H1 (cell line): ENCODE results near the gene SMIM17. TPM values are rescaled to one million over a fixed set of nuclear protein-coding genes. Genes with fewer than 3 reads are reported as not detected.

Experiments used
- ATF2 ChIP-seq: IDR thresholded peaks from 2 replicates; pipeline ENCODE4 v1.6.1; 2012; ENCODE audit warnings: low read length, inconsistent platforms
- CBX8 ChIP-seq: fragments of 300-800, 300-1000 bp; sonication (generic); IDR thresholded peaks from 2 replicates; pipeline ENCODE4 v1.7.1; 2016; ENCODE audit warnings: low read depth, low read length, borderline replicate concordance
- CHD7 ChIP-seq: fragments of 300-600 bp; sonication (generic); IDR thresholded peaks from 2 replicates; pipeline ENCODE4 v1.7.1; 2012; ENCODE audit warnings: low read length, moderate library complexity, mild to moderate bottlenecking, inconsistent platforms; ENCODE audit not compliant: insufficient replicate concordance
- KDM4A ChIP-seq: IDR thresholded peaks from one replicate; pipeline ENCODE4 v1.7.1; 2012; ENCODE audit warnings: low read depth, mild to moderate bottlenecking, moderate library complexity, low read length, inconsistent platforms; ENCODE audit not compliant: severe bottlenecking
- SIN3A ChIP-seq, 2 experiments: IDR thresholded peaks in 1 of 2; conservative IDR thresholded peaks in 1 of 2; 2 replicates each; pipeline ENCODE4 v1.6.1; 2011 to 2012; ENCODE audit warnings: low read length in 2 of 2, improper control_type of control experiment in 1 of 2, low read depth in 1 of 2, mild to moderate bottlenecking in 1 of 2
- SUZ12 ChIP-seq: fragments of 200-600 bp; sonication (generic); IDR thresholded peaks from 2 replicates; pipeline ENCODE4 v1.6.1; 2012; ENCODE audit warnings: mild to moderate bottlenecking, inconsistent platforms, low read length, moderate library complexity, mixed read lengths
- TBP ChIP-seq: IDR thresholded peaks from 2 replicates; pipeline ENCODE4 v1.6.1; 2011; ENCODE audit warnings: low read depth, low read length, improper control_type of control experiment
- polyA plus RNA-seq, 7 experiments: library from polyadenylated mRNA; depleted of rRNA in 3 of 7; stranded (reverse) in 5 of 7; unstranded in 2 of 7; fragments of >200 nt in 5 of 7; fragments of 200-250 nt in 2 of 7; gene quantifications; 1 replicate in 5 of 7; 2 replicates in 1 of 7; 4 replicates in 1 of 7; pipeline versions ENCODE4 v1.2.1 to v1.2.3, GENCODE V29; 2011 to 2013; ENCODE audit warnings: missing spikeins in 2 of 7, mixed read lengths in 2 of 7
- total RNA-seq: library from RNA; stranded (reverse); fragmentation: NEBNext Ultra II Directional; extraction: Animal tissue kit (Norgen Biotek cat#: 25700); gene quantifications from 2 replicates; pipeline ENCODE4 v1.2.1, GENCODE V29; 2021

The SMIM17 gene
- total and polyA plus RNA-seq, 2 of the 8 experiments (the other 6 are each of a cell fraction or from before 2014, with no cell fraction given): 0.06 TPM; not detected in 1

GRCh38 chr19:56637976-56638555 lies 4.9 kb upstream of the SMIM17 start (continued):
- TF ChIP-seq KDM4A (no peak), SIN3A (conservative IDR thresholded peaks at IDR 0.05 in 1 of 2, IDR thresholded peaks at IDR 0.05 in 1 of 2; ENCODE audit: low read depth in 1 of 2, low read length in 2 of 2) (peak; percentile 100), CHD7 (no peak), CBX8 (no peak), ATF2 (no peak), TBP (no peak), SUZ12 (no peak)
